ENCODE data around the gene OTX1. TPM values are rescaled to one million over a fixed set of nuclear protein-coding genes. Genes with fewer than 3 reads are reported as not detected.
A peak's percentile ranks its signal among the peaks of the same experiment; 100 is the strongest.

Gene OTX1
- total and polyA plus RNA-seq, 2 of the 8 experiments (the other 6 are each of a cell fraction or from before 2014, with no cell fraction given) = 0.24 to 3.3 TPM

DNA sequence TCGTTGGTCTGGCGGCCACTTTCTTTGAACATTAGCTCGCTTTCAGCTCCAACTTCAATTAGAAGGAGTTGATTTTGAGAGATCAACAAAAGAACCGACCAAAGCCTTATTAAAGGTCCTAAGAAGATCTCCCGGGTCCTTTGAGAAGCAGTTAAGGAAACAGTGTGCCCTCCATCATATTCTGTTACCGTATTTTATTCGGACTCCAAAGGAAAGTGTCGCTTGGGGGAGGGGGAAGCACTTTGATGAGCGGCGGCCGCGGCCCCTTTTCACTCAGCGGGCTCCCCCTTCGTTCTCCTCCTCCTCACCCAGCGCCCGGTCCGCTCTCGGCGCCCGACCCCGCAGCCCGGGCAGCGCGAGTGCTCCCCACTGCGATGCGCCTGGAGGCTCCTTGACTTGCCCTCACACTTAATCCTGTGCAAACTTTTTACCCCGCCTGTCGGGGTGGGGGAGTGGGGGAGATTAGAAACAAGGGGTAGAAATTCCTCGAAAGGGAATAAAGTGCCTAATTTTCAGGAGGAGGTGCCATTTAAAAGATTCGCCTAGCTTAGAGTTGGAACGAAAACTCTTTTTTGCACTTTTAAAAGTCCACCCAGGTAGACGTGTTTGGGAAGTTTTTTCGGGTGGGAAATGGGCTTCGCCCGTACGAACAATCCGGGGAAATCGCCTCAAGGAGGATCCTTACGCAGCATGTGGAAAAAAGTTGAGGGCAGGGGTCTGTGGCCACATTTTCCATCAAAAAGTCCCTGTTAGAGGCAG is 1.2 kb upstream of the OTX1 start:
- no peak overlapping the region for H3K18ac ChIP-seq (ENCODE audit: extremely low read depth, low read length)
- DNase-seq (ENCODE audit: low read depth in 1 of 2, low spot score in 2 of 2) (peak in 1 of 2 experiments; percentile 76), FAIRE-seq (peak; percentile 66)
- H2BK15ac ChIP-seq (ENCODE audit: low read length) = no peak overlapping the region; the same call in 1 of the 2 replicates
- no peaks in the 10 kb centered on the region for H3K79me2 ChIP-seq (ENCODE audit: control insufficient read depth in 1 of 2, insufficient read depth in 2 of 2, low read length in 2 of 2)
- peaks cover 0 to 8% (median 0%) of the 10 kb centered on the region in 4 experiments; a peak in 2 of 8 replicates for H3K36me3 ChIP-seq (ENCODE audit: control insufficient read depth in 2 of 4, insufficient read depth in 4 of 4, low read length in 3 of 4)
- CTCF ChIA-PET (ENCODE audit: partially characterized antibody) = interaction anchor here (0.6 to 1.0 kb wide), 4 partner anchors 20 to 561 kb away, joined by 3 read pairs; no protein-coding TSS in a partner anchor
- H3K27me3 ChIP-seq (replicated peaks in 1 of 4; ENCODE audit: control insufficient read depth in 3 of 4, extremely low read depth in 1 of 4, insufficient read depth in 3 of 4, low read length in 3 of 4) = peaks cover 25 to 90% (median 73%) of the 10 kb centered on the region in 4 experiments
- H3K4me3 ChIP-seq (ENCODE audit: extremely low read depth in 1 of 4, insufficient read depth in 2 of 4, low read depth in 3 of 4, low read length in 4 of 4) = peak overlapping the region; percentile 53 to 80 (median 70); a peak in 7 of 8 replicates
- peaks cover 8 to 10% of the 10 kb centered on the region in 2 experiments for H4K20me1 ChIP-seq (replicated peaks in 1 of 2; ENCODE audit: control insufficient read depth in 1 of 2, insufficient read depth in 2 of 2, low read length in 2 of 2)
- peak overlapping the region; percentile 86 to 97 for H3K4me2 ChIP-seq (ENCODE audit: insufficient read depth in 1 of 2, low read depth in 2 of 2, low read length in 2 of 2)
- no peaks in the 10 kb centered on the region for H3K9me3 ChIP-seq (ENCODE audit: insufficient read depth in 2 of 2, low read depth in 1 of 2, low read length in 1 of 2)
- no peak overlapping the region for H4K91ac ChIP-seq (replicated peaks; ENCODE audit: insufficient read length, low read length)
- no peak overlapping the region; a peak in 1 of 7 replicates for H3K9ac ChIP-seq (replicated peaks in 1 of 4; ENCODE audit: extremely low read depth in 1 of 4, low read depth in 3 of 4, low read length in 3 of 4)
- H3K27ac ChIP-seq (ENCODE audit: low read depth, low read length) = no peak overlapping the region
- H3K4me1 ChIP-seq (replicated peaks in 1 of 4; ENCODE audit: control insufficient read depth in 3 of 4, insufficient read depth in 4 of 4, low read length in 3 of 4) = peaks cover 4 to 50% (median 32%) of the 10 kb centered on the region in 4 experiments
- no peak overlapping the region for H3K4ac ChIP-seq (replicated peaks; ENCODE audit: insufficient read length, low read depth, low read length)
- POLR2A ChIA-PET (ENCODE audit: partially characterized antibody) = interaction anchor here (0.7 to 6.8 kb wide), 3 partner anchors 10 to 14 kb away, joined by 3 to 32 read pairs (median 3); no protein-coding TSS in a partner anchor
- H4K5ac ChIP-seq (ENCODE audit: insufficient read length, low read depth, low read length) = no peak overlapping the region
- 4% methylated on average over 31 of the region's 39 CpGs; no CpG with 5 or more reads in 1 of the 2 experiments for WGBS, 2 experiments (ENCODE audit: extremely low coverage in 1 of 2, insufficient coverage in 1 of 2, insufficient read length in 1 of 2, insufficient replicate concordance in 2 of 2, low coverage in 1 of 2, low lambda C conversion rate in 2 of 2, missing lambda C conversion rate in 1 of 2)
- no peak overlapping the region for H2BK120ac ChIP-seq (replicated peaks; ENCODE audit: low read depth, low read length)
- 0 out of 2 replicates have a peak overlapping the region, but pooled peaks have one; percentile 9 for H2BK12ac ChIP-seq (ENCODE audit: low read depth, low read length)
- H4K8ac ChIP-seq (ENCODE audit: extremely low read depth, insufficient read depth, low read length) = no peak overlapping the region
- no peak overlapping the region for H2AFZ ChIP-seq (ENCODE audit: low read length)
- H2BK20ac ChIP-seq (ENCODE audit: low read length) = no peak overlapping the region
- H3K23ac ChIP-seq (ENCODE audit: insufficient read length) = no peak overlapping the region
- peaks cover 39% of the 10 kb centered on the region for H3K23me2 ChIP-seq (ENCODE audit: low read depth, low read length)
- H2BK5ac ChIP-seq (ENCODE audit: low read depth, low read length) = no peak overlapping the region
- no peak overlapping the region for H2AK5ac ChIP-seq (ENCODE audit: low read depth, low read length)
- H3K79me1 ChIP-seq (ENCODE audit: low read depth, low read length) = no peaks in the 10 kb centered on the region
- H3K56ac ChIP-seq (replicated peaks; ENCODE audit: insufficient read length, low read depth, low read length) = no peak overlapping the region
- no peak overlapping the region for H3K14ac ChIP-seq (ENCODE audit: insufficient read length)
- TF ChIP-seq, protein P1, sequence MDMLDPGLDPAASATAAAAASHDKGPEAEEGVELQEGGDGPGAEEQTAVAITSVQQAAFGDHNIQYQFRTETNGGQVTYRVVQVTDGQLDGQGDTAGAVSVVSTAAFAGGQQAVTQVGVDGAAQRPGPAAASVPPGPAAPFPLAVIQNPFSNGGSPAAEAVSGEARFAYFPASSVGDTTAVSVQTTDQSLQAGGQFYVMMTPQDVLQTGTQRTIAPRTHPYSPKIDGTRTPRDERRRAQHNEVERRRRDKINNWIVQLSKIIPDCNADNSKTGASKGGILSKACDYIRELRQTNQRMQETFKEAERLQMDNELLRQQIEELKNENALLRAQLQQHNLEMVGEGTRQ (IDR thresholded peaks at IDR 0.05; ENCODE audit: low read length) = no peak
- TF ChIP-seq CBX8 (IDR thresholded peaks at IDR 0.05; ENCODE audit: borderline replicate concordance, low read depth, low read length) = no peak
- TF ChIP-seq SRF (IDR thresholded peaks at IDR 0.05; ENCODE audit: low read depth, low read length) = no peak
- peak; percentile 1 for TF ChIP-seq ASH2L (IDR thresholded peaks at IDR 0.05; ENCODE audit: low read length)
- TF ChIP-seq CTBP2 (IDR thresholded peaks at IDR 0.05; ENCODE audit: borderline replicate concordance, insufficient read depth, insufficient read length, low read length) = peak; percentile 96
- no peak for TF ChIP-seq CREB1 (IDR thresholded peaks at IDR 0.05)
- TF ChIP-seq RNF2 (IDR thresholded peaks at IDR 0.05; ENCODE audit: borderline replicate concordance, low read depth, low read length, missing control alignments, poor library complexity, severe bottlenecking) = peak; percentile 85
- peak; percentile 23; the same call in 1 of the 2 replicates for TF ChIP-seq EGR1 (IDR thresholded peaks at IDR 0.05; ENCODE audit: borderline replicate concordance, low read depth, low read length)
- peak; percentile 70 for TF ChIP-seq SUZ12 (IDR thresholded peaks at IDR 0.05; ENCODE audit: low read length)
- no peak for TF ChIP-seq RFX5 (IDR thresholded peaks at IDR 0.05; ENCODE audit: borderline replicate concordance, low read depth, low read length)

Data from H1 (cell line).